Endothelial cell of umbilical vein (primary cell): ENCODE results near the gene TJP1. TPM values are rescaled to one million over a fixed set of nuclear protein-coding genes. Genes with fewer than 3 reads are reported as not detected.

Source experiments
- BruUV-seq: library from RNA; stranded (reverse); fragments of 400-500 nt; replicated peaks from 2 replicates; lab custom pipeline; 2021; lab: Mats Ljungman, UMichigan
- CTCF ChIA-PET: fragments of 300-600, 350-600 bp; sonication (Branson Sonifier 250); formaldehyde crosslinking; loops from one replicate; lab custom pipeline; 2021; ENCODE audit warnings: antibody characterized with exemption, inconsistent platforms; lab: Charles Lee
- POLR2A ChIA-PET: fragments of 300-600, 350-600 bp; sonication (Branson Sonifier 250); formaldehyde crosslinking; loops from one replicate; lab custom pipeline; 2021; ENCODE audit warnings: antibody characterized with exemption, inconsistent platforms; lab: Charles Lee
- DNase-seq: peaks from one replicate; pipeline ENCODE4 v3.0.0-alpha.2; 2011; ENCODE audit warnings: low read depth, low spot score
- FAIRE-seq: peaks from 2 replicates; lab custom pipeline; 2011; peaks lifted over from hg19 to GRCh38; lab: Jason Lieb, UNC
- H2AFZ ChIP-seq: 2 replicates; pipeline ENCODE4 v1.6.0; 2012; ENCODE audit warnings: low read depth, low read length, control low read depth, inconsistent platforms
- H3K27ac ChIP-seq: 2 replicates; pipeline ENCODE4 v1.5.1; 2011; ENCODE audit warnings: low read depth, mild to moderate bottlenecking, control low read depth, low read length, moderate library complexity; ENCODE audit not compliant: insufficient read depth
- H3K27me3 ChIP-seq, 2 experiments: 2 replicates each; pipeline versions ENCODE4 v1.6.0 to v1.6.1; 2011; ENCODE audit warnings: low read length in 2 of 2, mixed read lengths in 1 of 2; ENCODE audit not compliant: control insufficient read depth in 2 of 2, insufficient read depth in 2 of 2
- H3K36me3 ChIP-seq, 2 experiments: 2 replicates in 1 of 2; 3 replicates in 1 of 2; pipeline ENCODE4 v1.5.1; 2011; ENCODE audit warnings: low read length in 2 of 2, mild to moderate bottlenecking in 1 of 2, moderate library complexity in 1 of 2; ENCODE audit not compliant: control insufficient read depth in 2 of 2, insufficient read depth in 2 of 2; ENCODE audit errors: extremely low read depth in 1 of 2
- H3K4me1 ChIP-seq: 3 replicates; pipeline ENCODE4 v1.5.1; 2011; ENCODE audit warnings: mild to moderate bottlenecking, low read length; ENCODE audit not compliant: control insufficient read depth, insufficient read depth; ENCODE audit errors: extremely low read depth
- H3K4me2 ChIP-seq: 2 replicates; pipeline ENCODE4 v1.6.1; 2011; ENCODE audit warnings: low read length, control low read depth, mixed read lengths; ENCODE audit not compliant: insufficient read depth
- H3K4me3 ChIP-seq, 3 experiments: fragments of 200-600 bp in 1 of 3; sonication (generic), shearing (Covaris generic) in 1 of 3; replicated peaks in 1 of 3; 2 replicates each; pipeline ENCODE4 v1.5.1; 2011 to 2016; ENCODE audit warnings: control low read depth in 3 of 3, low read length in 3 of 3, mild to moderate bottlenecking in 2 of 3, inconsistent platforms in 1 of 3, low read depth in 1 of 3, moderate library complexity in 1 of 3; ENCODE audit not compliant: insufficient read depth in 1 of 3
- H3K79me2 ChIP-seq: 2 replicates; pipeline ENCODE4 v1.6.0; 2012; ENCODE audit warnings: low read length, inconsistent platforms; ENCODE audit not compliant: control insufficient read depth, insufficient read depth
- H3K9ac ChIP-seq: replicated peaks from 2 replicates; pipeline ENCODE3; 2011; ENCODE audit warnings: low read length, control low read depth; ENCODE audit not compliant: insufficient read depth; ENCODE audit errors: extremely low read depth
- H3K9me1 ChIP-seq: replicated peaks from 3 replicates; pipeline ENCODE4 v1.6.0; 2011; ENCODE audit warnings: mild to moderate bottlenecking, low read length; ENCODE audit not compliant: control insufficient read depth, insufficient read depth; ENCODE audit errors: extremely low read depth
- H3K9me3 ChIP-seq: replicated peaks from 2 replicates; pipeline ENCODE4 v1.5.1; 2012; ENCODE audit warnings: low read length, inconsistent platforms; ENCODE audit not compliant: control insufficient read depth, insufficient read depth
- H4K20me1 ChIP-seq: replicated peaks from 2 replicates; pipeline ENCODE3; 2011; ENCODE audit warnings: mild to moderate bottlenecking, low read length; ENCODE audit not compliant: control insufficient read depth, insufficient read depth; ENCODE audit errors: extremely low read depth
- CTCF ChIP-seq, 2 donors: IDR thresholded peaks; 1 replicate in 1 of 2; 2 replicates in 1 of 2; pipeline ENCODE4 v1.5.1; 2011; ENCODE audit warnings: low read length in 2 of 2, mild to moderate bottlenecking in 2 of 2, moderate library complexity in 2 of 2, control low read depth in 1 of 2, inconsistent platforms in 1 of 2, low read depth in 1 of 2; ENCODE audit not compliant: insufficient read depth in 1 of 2; ENCODE audit errors: extremely low read depth in 1 of 2
- EZH2 ChIP-seq: IDR thresholded peaks from 2 replicates; pipeline ENCODE4 v1.6.1; 2012; ENCODE audit warnings: borderline replicate concordance, low read depth, mild to moderate bottlenecking, moderate library complexity, low read length, inconsistent platforms; ENCODE audit not compliant: severe bottlenecking
- GATA2 ChIP-seq: IDR thresholded peaks from 2 replicates; pipeline ENCODE4 v1.7.0; 2011; ENCODE audit warnings: low read depth, mild to moderate bottlenecking, moderate library complexity, mixed read lengths, low read length; ENCODE audit not compliant: insufficient read length, insufficient read depth
- JUN ChIP-seq: IDR thresholded peaks from 2 replicates; pipeline ENCODE4 v1.6.1; 2011; ENCODE audit warnings: borderline replicate concordance, low read depth; ENCODE audit not compliant: insufficient read length, insufficient read depth
- MYC ChIP-seq: IDR thresholded peaks from one replicate; pipeline ENCODE4 v1.6.1; 2011; ENCODE audit warnings: mild to moderate bottlenecking, low read depth, low read length
- POLR2A ChIP-seq: IDR thresholded peaks from 2 replicates; pipeline ENCODE4 v1.6.1; 2012; ENCODE audit warnings: low read depth, mild to moderate bottlenecking, control low read depth, low read length
- dilution Hi-C: fragments of 300-500 bp; cut with MboI; formaldehyde crosslinking; loops from one replicate; pipeline ENCODE4 v1.15.0; 2019; ENCODE audit warnings: low sequenced_read_pairs; ENCODE audit not compliant: extremely low pct_ligation_motif_present
- intact Hi-C: fragments of 100-400 bp; cut with micrococcal nuclease; formaldehyde crosslinking; loops from one replicate; pipeline ENCODE4 v1.10.0; 2022
- polyA plus RNA-seq, 4 experiments: library from polyadenylated mRNA; depleted of rRNA in 3 of 4; stranded (reverse) in 3 of 4; unstranded in 1 of 4; fragments of >200 nt; gene quantifications; 2 replicates each; pipeline versions ENCODE4 v1.2.1 to v1.2.3, GENCODE V29; 2011 to 2012; ENCODE audit warnings: missing spikeins in 1 of 4
- total RNA-seq: library from RNA; stranded (reverse); gene quantifications from 2 replicates; pipeline ENCODE4 v1.2.3, GENCODE V29; 2021

TJP1 gene
- total and polyA plus RNA-seq, 2 donors (not counting 3 experiments of a cell fraction or from before 2014, with no cell fraction given) = 45.6 to 128 TPM

- dilution Hi-C loops = no loop called here
- peaks cover 5% of the 10 kb centered on the region for H3K4me1 ChIP-seq
- no peak overlapping the region for H3K4me2 ChIP-seq
- H3K9me3 ChIP-seq = no peaks in the 10 kb centered on the region
- no peak overlapping the region for H2AFZ ChIP-seq
- H3K79me2 ChIP-seq = no peaks in the 10 kb centered on the region
- POLR2A ChIA-PET = no interaction called here
- no peaks in the 10 kb centered on the region for H3K9me1 ChIP-seq
- no peaks in the 10 kb centered on the region for H4K20me1 ChIP-seq
- H3K27ac ChIP-seq = no peak overlapping the region
- no TSS peak for BruUV-seq
- no peak for DNase-seq
- H3K27me3 ChIP-seq = no peaks in the 10 kb centered on the region
- no peak overlapping the region for H3K4me3 ChIP-seq
- intact Hi-C loops = no loop called here
- H3K9ac ChIP-seq = no peak overlapping the region
- H3K36me3 ChIP-seq = no peaks in the 10 kb centered on the region
- peak; percentile 8 for FAIRE-seq
- TF ChIP-seq EZH2 (no peak), CTCF (IDR thresholded peaks at IDR 0.05; ENCODE audit: extremely low read depth in 1 of 2, insufficient read depth in 1 of 2, low read depth in 1 of 2, low read length in 2 of 2) (peak in 1 of 2 donors; percentile 1)
- CTCF ChIA-PET = interaction anchor here (1.1 kb wide), 1 partner anchor 12 kb away, joined by 3 read pairs; no protein-coding TSS in a partner anchor
Observed at GRCh38 chr15:29692527-29692926, 129.7 kb downstream of the TJP1 start.

- H3K4me1 ChIP-seq = peaks cover 6% of the 10 kb centered on the region
- H3K4me2 ChIP-seq = no peak overlapping the region
- no peak for DNase-seq
- POLR2A ChIA-PET = no interaction called here
- no peak overlapping the region for H3K4me3 ChIP-seq
- intact Hi-C loops (no loop called here), dilution Hi-C loops (no loop called here)
- no peaks in the 10 kb centered on the region for H3K9me1 ChIP-seq
- H2AFZ ChIP-seq = no peak overlapping the region
- H3K27ac ChIP-seq = no peak overlapping the region
- H4K20me1 ChIP-seq = no peaks in the 10 kb centered on the region
- no peaks in the 10 kb centered on the region for H3K36me3 ChIP-seq
- no peak for TF ChIP-seq GATA2
- TF ChIP-seq JUN = no peak
- no peak for TF ChIP-seq MYC
- TF ChIP-seq POLR2A = no peak
- no TSS peak for BruUV-seq
- no peak overlapping the region for H3K9ac ChIP-seq
- H3K79me2 ChIP-seq = no peaks in the 10 kb centered on the region
- FAIRE-seq = no peak
- no peaks in the 10 kb centered on the region for H3K27me3 ChIP-seq
- CTCF ChIA-PET = interaction anchor here (0.6 kb wide), 1 partner anchor 8 kb away, joined by 4 read pairs; no protein-coding TSS in a partner anchor
- no peaks in the 10 kb centered on the region for H3K9me3 ChIP-seq
Observed at GRCh38 chr15:29690765-29691475, 131.3 kb downstream of the TJP1 start.
